HCT116 (cell line): ENCODE data around the gene ADARB2. TPM values are rescaled to one million over a fixed set of nuclear protein-coding genes. Genes with fewer than 3 reads are reported as not detected.

Source experiments
- ATAC-seq: fragments of 200-7000 bp; cut with Tn5 transposase; 2 replicates; pipeline ENCODE4 v1.9.1; 2020; ENCODE audit warnings: mild to moderate bottlenecking, moderate library complexity
- BruUV-seq: library from RNA; stranded (reverse); fragments of 400-500 nt; replicated peaks from 2 replicates; lab custom pipeline; 2021; lab: Mats Ljungman, UMichigan
- CTCF ChIA-PET: fragments of 300-600 bp; sonication (Branson Sonifier 250); formaldehyde crosslinking; loops from one replicate; lab custom pipeline; 2021; ENCODE audit warnings: antibody characterized with exemption; lab: Charles Lee
- POLR2A ChIA-PET: fragments of 300-600, 350-600 bp; sonication (Branson Sonifier 250); formaldehyde crosslinking; loops from one replicate; lab custom pipeline; 2021; ENCODE audit warnings: antibody characterized with exemption; lab: Charles Lee
- RAD21 ChIA-PET, 2 experiments: fragments of 300-600 bp; sonication (Branson Sonifier 250); formaldehyde crosslinking; loops; one replicate each; lab custom pipeline; 2023; ENCODE audit warnings: low total read pairs in 2 of 2; ENCODE audit not compliant: uncharacterized antibody in 2 of 2, unreplicated experiment in 2 of 2, low non-redundant PET in 1 of 2; lab: Charles Lee
- DNase-seq: peaks from one replicate; pipeline ENCODE4 v3.0.0-alpha.2; 2010; ENCODE audit warnings: low read depth, low spot score
- H2AFZ ChIP-seq: fragments of 200-600 bp; shearing (Covaris generic), sonication (generic); 2 replicates; pipeline ENCODE4 v1.6.1; 2017; ENCODE audit warnings: low read depth, mixed run types, mixed read lengths, antibody characterized with exemption, low read length; ENCODE audit not compliant: poor library complexity, severe bottlenecking
- H3K27ac ChIP-seq: 2 replicates; pipeline ENCODE4 v1.5.1; 2012; ENCODE audit warnings: low read depth, low read length
- H3K27me3 ChIP-seq: fragments of 200-600 bp; sonication (generic); 2 replicates; pipeline ENCODE4 v1.6.1; 2016; ENCODE audit warnings: mixed run types, low read length, mixed read lengths; ENCODE audit not compliant: insufficient read depth
- H3K36me3 ChIP-seq, 2 experiments: fragments of 200-500 bp in 1 of 2; fragments of 200-600 bp in 1 of 2; sonication (Bioruptor generic) in 1 of 2; sonication (generic) in 1 of 2; 2 replicates each; pipeline versions ENCODE4 v1.5.1 to v1.6.1; 2014 to 2016; ENCODE audit warnings: low read length in 2 of 2, inconsistent platforms in 1 of 2, mixed read lengths in 1 of 2, mixed run types in 1 of 2; ENCODE audit not compliant: insufficient read depth in 2 of 2, control insufficient read depth in 1 of 2
- H3K4me1 ChIP-seq, 2 experiments: fragments of 200-600 bp in 1 of 2; sonication (generic) in 1 of 2; 2 replicates each; pipeline versions ENCODE4 v1.5.1 to v1.6.1; 2012 to 2017; ENCODE audit warnings: low read length in 2 of 2, inconsistent platforms in 1 of 2, mild to moderate bottlenecking in 1 of 2, mixed read lengths in 1 of 2, mixed run types in 1 of 2, moderate library complexity in 1 of 2; ENCODE audit not compliant: insufficient read depth in 2 of 2, control insufficient read depth in 1 of 2
- H3K4me2 ChIP-seq: fragments of 200-600 bp; sonication (generic); 2 replicates; pipeline ENCODE4 v1.6.1; 2017; ENCODE audit warnings: mixed run types, low read length, mixed read lengths
- H3K4me3 ChIP-seq, 2 experiments: fragments of 200-600 bp in 1 of 2; sonication (generic) in 1 of 2; replicated peaks in 1 of 2; 2 replicates each; pipeline ENCODE4 v1.5.1; 2011 to 2016; ENCODE audit warnings: low read length in 2 of 2, control low read depth in 1 of 2, low read depth in 1 of 2, mild to moderate bottlenecking in 1 of 2, mixed read lengths in 1 of 2, mixed run types in 1 of 2
- H3K79me2 ChIP-seq: fragments of 200-600 bp; sonication (generic); 2 replicates; pipeline ENCODE4 v1.6.1; 2017; ENCODE audit warnings: mild to moderate bottlenecking, mixed run types, low read length, moderate library complexity, mixed read lengths; ENCODE audit not compliant: insufficient read depth
- H3K9ac ChIP-seq: fragments of 200-600 bp; sonication (generic); 2 replicates; pipeline ENCODE4 v1.6.1; 2016; ENCODE audit warnings: low read length, mixed read lengths
- H3K9me2 ChIP-seq: fragments of 200-600 bp; sonication (generic), shearing (Covaris generic); 2 replicates; pipeline ENCODE4 v1.6.1; 2017; ENCODE audit warnings: mixed run types, mild to moderate bottlenecking, moderate library complexity; ENCODE audit not compliant: insufficient read depth
- H3K9me3 ChIP-seq, 2 experiments: fragments of 200-500 bp in 1 of 2; fragments of 200-600 bp in 1 of 2; sonication (Bioruptor generic) in 1 of 2; sonication (generic) in 1 of 2; 2 replicates each; pipeline ENCODE4 v1.6.1; 2014 to 2017; ENCODE audit warnings: low read length in 2 of 2, mixed read lengths in 2 of 2, inconsistent platforms in 1 of 2, low read depth in 1 of 2, mild to moderate bottlenecking in 1 of 2, mixed run types in 1 of 2, moderate library complexity in 1 of 2; ENCODE audit not compliant: control insufficient read depth in 1 of 2, insufficient read depth in 1 of 2
- H4K20me1 ChIP-seq: fragments of 200-600 bp; sonication (generic), shearing (Covaris generic); 2 replicates; pipeline ENCODE4 v1.6.1; 2017; ENCODE audit warnings: mixed run types, mild to moderate bottlenecking, moderate library complexity; ENCODE audit not compliant: insufficient read depth
- CBX3 ChIP-seq: IDR thresholded peaks from 2 replicates; pipeline ENCODE4 v1.6.1; 2012; ENCODE audit warnings: low read depth
- CTCF ChIP-seq, 3 experiments: fragments of 200-600 bp in 1 of 3; sonication (generic) in 1 of 3; IDR thresholded peaks in 2 of 3; conservative IDR thresholded peaks in 1 of 3; 2 replicates each; pipeline ENCODE4 v1.5.1; 2012 to 2017; ENCODE audit warnings: low read depth in 2 of 3, low read length in 2 of 3, antibody characterized with exemption in 1 of 3, borderline replicate concordance in 1 of 3, control low read depth in 1 of 3, mild to moderate bottlenecking in 1 of 3, mixed read lengths in 1 of 3, mixed run types in 1 of 3, moderate library complexity in 1 of 3; ENCODE audit not compliant: insufficient read depth in 1 of 3
- EZH2 ChIP-seq: fragments of 200-600 bp; sonication (generic); IDR thresholded peaks from 2 replicates; pipeline ENCODE4 v1.6.1; 2017; ENCODE audit warnings: antibody characterized with exemption, mixed run types
- EZH2phosphoT487 ChIP-seq: fragments of 200-600 bp; IDR thresholded peaks from 2 replicates; pipeline ENCODE4 v1.6.1; 2018; ENCODE audit warnings: antibody characterized with exemption, borderline replicate concordance
- MAX ChIP-seq: IDR thresholded peaks from 2 replicates; pipeline ENCODE4 v1.6.1; 2012
- SP1 ChIP-seq: IDR thresholded peaks from 2 replicates; pipeline ENCODE4 v1.6.1; 2012; ENCODE audit warnings: low read depth
- intact Hi-C: fragments of 100-400 bp; cut with micrococcal nuclease; formaldehyde crosslinking; loops from 2 replicates; pipeline ENCODE4 v1.10.0; 2022
- total RNA-seq: library from RNA; stranded (reverse); gene quantifications from one replicate; pipeline ENCODE4 v1.2.1, GENCODE V29; 2021; ENCODE audit not compliant: unreplicated experiment

Gene ADARB2
- total RNA-seq, 1 experiment from 2014 or later, result not detected

GRCh38 chr10:1300218-1300617, 437.1 kb downstream of the ADARB2 start:
- RAD21 ChIA-PET, result no interaction called here
- H3K4me2 ChIP-seq, result no peak overlapping the region
- peaks cover 33% of the 10 kb centered on the region; the same call in 1 of the 2 replicates for H3K27me3 ChIP-seq
- no peak overlapping the region for H3K9ac ChIP-seq
- no peak overlapping the region for H3K27ac ChIP-seq
- H3K79me2 ChIP-seq, result no peaks in the 10 kb centered on the region
- intact Hi-C loops, result no loop called here
- H2AFZ ChIP-seq, result no peak overlapping the region
- no peaks in the 10 kb centered on the region for H4K20me1 ChIP-seq
- BruUV-seq, result no TSS peak
- DNase-seq (no peak), ATAC-seq (no peak)
- TF ChIP-seq SP1 (no peak), EZH2 (no peak), CBX3 (no peak), MAX (no peak)
- H3K36me3 ChIP-seq, result no peaks in the 10 kb centered on the region
- no peak overlapping the region for H3K4me3 ChIP-seq
- CTCF ChIA-PET, result no interaction called here
- H3K9me2 ChIP-seq, result no peaks in the 10 kb centered on the region
- no peaks in the 10 kb centered on the region for H3K4me1 ChIP-seq
- H3K9me3 ChIP-seq, result no peaks in the 10 kb centered on the region
- POLR2A ChIA-PET, result no interaction called here

- no peak for DNase-seq
- TF ChIP-seq EZH2 (no peak), EZH2phosphoT487 (no peak), CTCF (IDR thresholded peaks at IDR 0.05 in 2 of 3, conservative IDR thresholded peaks at IDR 0.05 in 1 of 3; ENCODE audit: borderline replicate concordance in 1 of 3, insufficient read depth in 1 of 3, low read depth in 2 of 3, low read length in 2 of 3) (no peak)
- Histone ChIP-seq H3K9ac (no peak overlapping the region), H4K20me1 (no peaks in the 10 kb centered on the region), H3K36me3 (no peaks in the 10 kb centered on the region), H3K4me3 (no peak overlapping the region), H2AFZ (no peak overlapping the region), H3K4me2 (no peak overlapping the region), H3K9me3 (no peaks in the 10 kb centered on the region), H3K27ac (no peak overlapping the region), H3K79me2 (no peaks in the 10 kb centered on the region), H3K4me1 (no peaks in the 10 kb centered on the region), H3K27me3 (peaks cover 33% of the 10 kb centered on the region; the same call in 1 of the 2 replicates), H3K9me2 (no peaks in the 10 kb centered on the region)
- intact Hi-C loops, result no loop called here
- RAD21 ChIA-PET, result no interaction called here
- no peak for ATAC-seq
- no TSS peak for BruUV-seq
- CTCF ChIA-PET, result interaction anchor here (1.4 kb wide), 1 partner anchor 70 kb away, joined by 4 read pairs; no protein-coding TSS in a partner anchor
- POLR2A ChIA-PET, result no interaction called here
These were observed 438.1 kb downstream of the ADARB2 start for GRCh38 chr10:1299041-1299726.
